DND-41 (cell line): ENCODE data around the gene NEGR1.

ENCODE experiments used
- ATAC-seq: fragments of 200-7000 bp; cut with Tn5 transposase; 3 replicates; pipeline ENCODE4 v1.9.1; 2021; ENCODE audit warnings: low read depth; ENCODE audit not compliant: insufficient read depth
- DNase-seq: peaks from one replicate; pipeline ENCODE4 v3.0.0-alpha.2; 2020
- H2AFZ ChIP-seq: 2 replicates; pipeline ENCODE4 v1.6.0; 2012; ENCODE audit warnings: low read depth, low read length
- H3K27ac ChIP-seq: 2 replicates; pipeline ENCODE4 v1.5.1; 2012; ENCODE audit warnings: low read length, inconsistent platforms
- H3K27me3 ChIP-seq: fragments of 200-600 bp; sonication (generic); 2 replicates; pipeline ENCODE4 v1.6.0; 2012; ENCODE audit warnings: low read length, mild to moderate bottlenecking, inconsistent platforms; ENCODE audit not compliant: insufficient read depth, poor library complexity
- H3K36me3 ChIP-seq: 2 replicates; pipeline ENCODE4 v1.5.1; 2012; ENCODE audit warnings: low read length, inconsistent platforms; ENCODE audit not compliant: insufficient read depth
- H3K4me1 ChIP-seq: 2 replicates; pipeline ENCODE4 v1.5.1; 2012; ENCODE audit warnings: mild to moderate bottlenecking, low read length; ENCODE audit not compliant: insufficient read depth
- H3K4me2 ChIP-seq: 2 replicates; pipeline ENCODE4 v1.6.0; 2012; ENCODE audit warnings: mild to moderate bottlenecking, moderate library complexity, low read length, inconsistent platforms; ENCODE audit not compliant: insufficient read depth
- H3K4me3 ChIP-seq, 2 experiments: fragments of 200-600 bp in 1 of 2; shearing (Covaris generic) in 1 of 2; 2 replicates each; pipeline ENCODE4 v1.5.1; 2012 to 2016; ENCODE audit warnings: inconsistent platforms in 2 of 2, low read length in 2 of 2, mild to moderate bottlenecking in 2 of 2, low read depth in 1 of 2, moderate library complexity in 1 of 2
- H3K79me2 ChIP-seq: 2 replicates; pipeline ENCODE4 v1.6.0; 2012; ENCODE audit warnings: low read length, inconsistent platforms; ENCODE audit not compliant: insufficient read depth
- H3K9ac ChIP-seq: 2 replicates; pipeline ENCODE4 v1.6.0; 2012; ENCODE audit warnings: low read depth, mild to moderate bottlenecking, inconsistent platforms, low read length, moderate library complexity
- H3K9me3 ChIP-seq: 2 replicates; pipeline ENCODE4 v1.5.1; 2012; ENCODE audit warnings: low read length, moderate library complexity, mild to moderate bottlenecking, inconsistent platforms; ENCODE audit not compliant: insufficient read depth, severe bottlenecking
- H4K20me1 ChIP-seq: 2 replicates; pipeline ENCODE4 v1.6.0; 2012; ENCODE audit warnings: low read length; ENCODE audit not compliant: insufficient read depth
- EZH2 ChIP-seq: IDR thresholded peaks from 3 replicates; pipeline ENCODE4 v1.6.1; 2012; ENCODE audit warnings: borderline replicate concordance, low read depth, mild to moderate bottlenecking, moderate library complexity, low read length, inconsistent platforms; ENCODE audit not compliant: severe bottlenecking
- TF ChIP-seq, protein P1 (sequence below): IDR thresholded peaks from 2 replicates; pipeline ENCODE4 v1.5.1; 2012; ENCODE audit warnings: borderline replicate concordance, low read length, moderate library complexity, mild to moderate bottlenecking; ENCODE audit not compliant: poor library complexity, severe bottlenecking; ENCODE audit errors: extremely low read depth

Gene NEGR1

DNA sequence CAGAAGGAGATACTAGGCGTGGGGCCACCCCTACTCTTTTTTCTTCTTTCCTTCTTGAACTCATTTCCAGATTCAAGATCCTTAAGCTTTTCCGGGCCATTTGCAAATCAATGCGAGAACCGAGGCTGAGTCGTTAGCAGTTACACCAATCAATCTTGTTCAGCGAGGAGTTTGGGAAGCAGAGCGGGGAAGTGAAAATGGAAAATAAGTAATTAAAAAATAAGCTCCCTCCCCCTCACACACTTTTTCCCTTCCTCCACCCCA, 1.7 kb upstream of the NEGR1 start:
- Histone ChIP-seq H3K4me2 (peak overlapping the region; percentile 97), H2AFZ (peak overlapping the region; percentile 98)
- TF ChIP-seq EZH2 = no peak
- TF ChIP-seq, protein P1, sequence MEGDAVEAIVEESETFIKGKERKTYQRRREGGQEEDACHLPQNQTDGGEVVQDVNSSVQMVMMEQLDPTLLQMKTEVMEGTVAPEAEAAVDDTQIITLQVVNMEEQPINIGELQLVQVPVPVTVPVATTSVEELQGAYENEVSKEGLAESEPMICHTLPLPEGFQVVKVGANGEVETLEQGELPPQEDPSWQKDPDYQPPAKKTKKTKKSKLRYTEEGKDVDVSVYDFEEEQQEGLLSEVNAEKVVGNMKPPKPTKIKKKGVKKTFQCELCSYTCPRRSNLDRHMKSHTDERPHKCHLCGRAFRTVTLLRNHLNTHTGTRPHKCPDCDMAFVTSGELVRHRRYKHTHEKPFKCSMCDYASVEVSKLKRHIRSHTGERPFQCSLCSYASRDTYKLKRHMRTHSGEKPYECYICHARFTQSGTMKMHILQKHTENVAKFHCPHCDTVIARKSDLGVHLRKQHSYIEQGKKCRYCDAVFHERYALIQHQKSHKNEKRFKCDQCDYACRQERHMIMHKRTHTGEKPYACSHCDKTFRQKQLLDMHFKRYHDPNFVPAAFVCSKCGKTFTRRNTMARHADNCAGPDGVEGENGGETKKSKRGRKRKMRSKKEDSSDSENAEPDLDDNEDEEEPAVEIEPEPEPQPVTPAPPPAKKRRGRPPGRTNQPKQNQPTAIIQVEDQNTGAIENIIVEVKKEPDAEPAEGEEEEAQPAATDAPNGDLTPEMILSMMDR = no peak

DNA sequence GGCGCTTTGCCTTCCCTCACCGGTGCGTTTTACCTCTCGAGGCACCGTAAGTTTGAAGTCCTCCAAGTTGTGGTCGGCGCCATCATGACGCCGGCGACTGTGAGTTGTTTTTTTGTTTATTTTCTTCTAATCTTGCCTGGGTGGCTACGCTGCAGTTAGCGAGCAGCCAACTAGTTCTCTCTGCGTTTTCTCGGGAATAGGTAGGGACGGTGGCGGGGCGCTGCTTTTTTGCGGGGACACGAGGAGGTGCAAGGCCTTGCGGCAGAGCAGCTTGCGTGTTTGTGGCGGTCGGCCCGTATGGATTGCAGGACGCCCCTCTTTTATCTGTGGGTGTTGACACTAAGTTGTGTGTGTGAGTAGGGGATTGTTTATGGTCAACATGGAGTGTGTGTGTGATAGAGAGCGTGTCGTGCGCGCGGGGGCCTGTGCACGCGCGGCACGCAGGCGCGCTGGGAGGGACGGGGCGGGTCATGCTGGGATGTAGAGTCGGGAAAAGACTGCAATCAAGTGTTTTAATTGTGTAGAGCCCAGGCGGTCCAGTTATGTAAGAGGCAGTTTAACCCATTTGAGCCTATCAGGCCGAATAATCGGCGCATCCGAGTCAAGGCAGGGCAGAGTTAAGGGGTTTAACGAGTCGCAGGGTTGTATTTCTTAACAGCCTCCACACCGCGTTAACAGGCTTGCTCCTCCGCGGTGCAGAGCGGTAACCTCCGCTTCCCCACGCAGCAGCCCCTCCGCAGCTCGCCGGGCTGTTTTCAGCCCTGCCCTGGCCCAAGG, 1.2 kb upstream of the NEGR1 start:
- no peaks in the 10 kb centered on the region for H3K36me3 ChIP-seq
- ATAC-seq (peak; percentile 68), DNase-seq (peak; percentile 76)
- H3K9ac ChIP-seq = peak overlapping the region; percentile 87
- peak overlapping the region; percentile 98 for H2AFZ ChIP-seq
- H3K9me3 ChIP-seq = no peaks in the 10 kb centered on the region
- H3K27ac ChIP-seq = peak overlapping the region; percentile 95
- H3K4me1 ChIP-seq = peaks cover 56% of the 10 kb centered on the region
- H3K27me3 ChIP-seq = no peaks in the 10 kb centered on the region
- no peaks in the 10 kb centered on the region for H4K20me1 ChIP-seq
- H3K79me2 ChIP-seq = peaks cover 9% of the 10 kb centered on the region
- H3K4me2 ChIP-seq = peak overlapping the region; percentile 97
- peak overlapping the region; percentile 73 to 79 for H3K4me3 ChIP-seq
- TF ChIP-seq, protein P1 = no peak
- no peak for TF ChIP-seq EZH2

More for the DNA sequence above, 1.7 kb upstream of the NEGR1 start:
- no peaks in the 10 kb centered on the region for H3K27me3 ChIP-seq
- peaks cover 9% of the 10 kb centered on the region for H3K79me2 ChIP-seq
- H4K20me1 ChIP-seq = no peaks in the 10 kb centered on the region
- no peaks in the 10 kb centered on the region for H3K36me3 ChIP-seq
- peaks cover 56% of the 10 kb centered on the region for H3K4me1 ChIP-seq
- peak overlapping the region; percentile 87 for H3K9ac ChIP-seq
- ATAC-seq = no peak; the same call in 2 of the 3 replicates
- H3K27ac ChIP-seq = peak overlapping the region; percentile 95
- DNase-seq = no peak
- no peaks in the 10 kb centered on the region for H3K9me3 ChIP-seq
- H3K4me3 ChIP-seq = peak overlapping the region; percentile 73 to 79

DNA sequence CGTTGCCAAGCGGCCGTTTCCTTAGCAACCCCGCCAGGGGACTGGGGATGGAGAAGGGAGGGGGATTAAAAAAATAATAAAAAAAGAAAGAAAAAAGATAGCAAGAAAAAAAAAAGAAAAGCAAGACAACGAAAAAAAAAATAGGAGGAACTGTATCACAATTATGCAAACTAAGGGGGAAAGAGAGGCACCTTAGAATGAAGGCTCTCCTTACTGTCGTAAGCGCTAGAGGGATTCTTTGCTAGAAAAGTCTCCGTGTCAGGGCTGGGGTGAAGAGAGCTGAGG, 625 bp upstream of the NEGR1 start:
- peak overlapping the region; percentile 98 for H2AFZ ChIP-seq
- H4K20me1 ChIP-seq = no peaks in the 10 kb centered on the region
- DNase-seq = no peak
- no peak for ATAC-seq
- H3K9ac ChIP-seq = peak overlapping the region; percentile 87
- no peaks in the 10 kb centered on the region for H3K27me3 ChIP-seq
- peaks cover 9% of the 10 kb centered on the region for H3K79me2 ChIP-seq
- H3K9me3 ChIP-seq = no peaks in the 10 kb centered on the region
- TF ChIP-seq, protein P1 = no peak
- TF ChIP-seq EZH2 = no peak
- H3K4me3 ChIP-seq = peak overlapping the region; percentile 73 to 79
- H3K36me3 ChIP-seq = no peaks in the 10 kb centered on the region
- peak overlapping the region; percentile 97 for H3K4me2 ChIP-seq
- peak overlapping the region; percentile 95 for H3K27ac ChIP-seq
- H3K4me1 ChIP-seq = peaks cover 61% of the 10 kb centered on the region
